ENCODE measurements around the gene SPATA31A7.
"Not testable (repeated sequence)": the region's sequence is repeated elsewhere in the genome, so short reads cannot be mapped to it uniquely, and the experiment has no call there.

SPATA31A7 gene

DNA sequence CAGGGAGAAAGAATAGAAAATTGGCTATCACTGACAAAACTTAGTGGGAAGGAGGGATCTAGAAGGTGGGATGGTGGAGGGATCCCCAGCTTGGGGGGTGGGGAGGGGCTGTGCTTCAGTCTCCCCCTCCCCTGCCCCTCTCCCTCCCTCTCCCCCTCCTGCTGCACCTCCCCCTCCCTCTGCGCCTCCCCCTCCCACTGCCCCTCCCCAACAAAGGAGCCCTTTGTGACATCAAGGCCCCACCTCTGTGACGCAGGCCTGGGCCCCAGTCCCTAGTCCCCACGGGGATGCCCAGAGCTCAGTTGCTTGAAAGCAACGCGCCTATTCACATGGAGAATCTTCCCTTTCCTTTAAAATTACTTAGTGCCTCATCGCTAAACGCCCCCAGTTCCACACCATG, at the start of gene SPATA31A7:
Gene SPATA31A7 (plus strand): TSS at position 301 of the 400 bp plus-strand sequence. CDS start 29 bp downstream, at position 330.
- not testable (repeated sequence) for DNase-seq (ENCODE audit: low read depth)

DNA sequence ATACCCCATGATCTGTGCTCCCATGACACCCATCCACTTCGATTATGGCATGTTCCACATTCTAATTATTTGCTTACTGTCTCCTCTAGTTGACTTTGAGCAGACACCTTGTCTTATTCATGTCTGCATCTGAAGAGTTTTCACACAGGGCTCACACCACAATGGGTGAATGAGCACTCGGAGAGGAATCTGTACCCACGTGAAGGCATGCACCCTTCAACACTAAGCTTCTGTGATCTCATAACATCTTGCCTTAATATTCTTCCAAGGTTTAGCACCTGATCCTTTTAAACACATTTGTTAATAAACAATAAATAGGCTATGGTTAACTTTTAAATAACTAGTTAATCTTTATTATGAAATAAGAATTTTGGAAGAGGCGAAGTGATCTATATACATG, 36.6 kb downstream of the SPATA31A7 start:
- not testable (repeated sequence) for H3K4me3 ChIP-seq (ENCODE audit: low read depth, low read length); DNase-seq (ENCODE audit: low read depth)

More for the DNA sequence above, at the start of gene SPATA31A7:
- H3K4me3 ChIP-seq (ENCODE audit: low read depth, low read length), result not testable (repeated sequence)
